ENCODE measurements around the gene DIS3. TPM values are rescaled to one million over a fixed set of nuclear protein-coding genes. Genes with fewer than 3 reads are reported as not detected.

DIS3 gene
- total RNA-seq, 1 experiment from 2014 or later: 29.0 TPM

GRCh38 chr13:72804301-72804700 lies 22.6 kb upstream of the DIS3 start:
- Histone ChIP-seq H3K4me2 (ENCODE audit: low read length) (no peak overlapping the region), H3K9ac (ENCODE audit: low read length) (no peak overlapping the region), H3K27ac (ENCODE audit: low read length) (no peak overlapping the region), H2AFZ (ENCODE audit: low read length) (no peak overlapping the region), H3K4me3 (ENCODE audit: low read length) (no peak overlapping the region), H3K4me1 (ENCODE audit: insufficient read depth, low read length) (no peaks in the 10 kb centered on the region), H3K9me2 (replicated peaks; ENCODE audit: low read length) (no peaks in the 10 kb centered on the region), H3K27me3 (ENCODE audit: low read length) (no peaks in the 10 kb centered on the region), H3K79me2 (ENCODE audit: low read length) (no peaks in the 10 kb centered on the region), H4K20me1 (ENCODE audit: low read length) (no peaks in the 10 kb centered on the region), H3F3A (ENCODE audit: low read length, unreplicated experiment) (no peaks in the 10 kb centered on the region), H3K36me3 (ENCODE audit: low read depth, low read length) (no peaks in the 10 kb centered on the region), H3K9me3 (ENCODE audit: low read length) (no peaks in the 10 kb centered on the region)
- no peak for DNase-seq
- no peak for ATAC-seq
- CTCF ChIA-PET: no interaction called here
- intact Hi-C loops (cut with micrococcal nuclease): no loop called here
- POLR2A ChIA-PET (ENCODE audit: unreplicated experiment): no interaction called here
- no TSS peak for BruUV-seq (replicated peaks)
- TF ChIP-seq CTCF (conservative IDR thresholded peaks at IDR 0.05; ENCODE audit: low read depth, low read length): no peak
- no peak for TF ChIP-seq EZH2phosphoT487 (IDR thresholded peaks at IDR 0.05; ENCODE audit: borderline replicate concordance, low read length)
- no peak for TF ChIP-seq EZH2 (IDR thresholded peaks at IDR 0.05; ENCODE audit: low read length, unreplicated experiment)

- ChIA-PET POLR2A (ENCODE audit: unreplicated experiment) (no interaction called here), CTCF (no interaction called here)
- ATAC-seq (no peak), DNase-seq (no peak)
- Histone ChIP-seq H4K20me1 (ENCODE audit: low read length) (no peaks in the 10 kb centered on the region), H3K27me3 (ENCODE audit: low read length) (no peaks in the 10 kb centered on the region), H3K79me2 (ENCODE audit: low read length) (no peaks in the 10 kb centered on the region), H3K9me3 (ENCODE audit: low read length) (no peaks in the 10 kb centered on the region), H3F3A (ENCODE audit: low read length, unreplicated experiment) (no peaks in the 10 kb centered on the region), H3K27ac (ENCODE audit: low read length) (no peak overlapping the region), H3K4me3 (ENCODE audit: low read length) (no peak overlapping the region), H3K4me1 (ENCODE audit: insufficient read depth, low read length) (no peaks in the 10 kb centered on the region), H3K9me2 (replicated peaks; ENCODE audit: low read length) (no peaks in the 10 kb centered on the region), H3K36me3 (ENCODE audit: low read depth, low read length) (peaks cover 7% of the 10 kb centered on the region; the same call in 1 of the 2 replicates), H3K9ac (ENCODE audit: low read length) (no peak overlapping the region), H3K4me2 (ENCODE audit: low read length) (no peak overlapping the region), H2AFZ (ENCODE audit: low read length) (no peak overlapping the region)
- no TSS peak for BruUV-seq (replicated peaks)
- intact Hi-C loops (cut with micrococcal nuclease): no loop called here
- TF ChIP-seq EZH2phosphoT487 (IDR thresholded peaks at IDR 0.05; ENCODE audit: borderline replicate concordance, low read length) (no peak), CTCF (conservative IDR thresholded peaks at IDR 0.05; ENCODE audit: low read depth, low read length) (no peak), EZH2 (IDR thresholded peaks at IDR 0.05; ENCODE audit: low read length, unreplicated experiment) (no peak)
Measured at GRCh38 chr13:72798817-72799216, 17.1 kb upstream of the DIS3 start.

GRCh38 chr13:72792640-72793039 lies 10.9 kb upstream of the DIS3 start:
- TF ChIP-seq CTCF (conservative IDR thresholded peaks at IDR 0.05; ENCODE audit: low read depth, low read length) (no peak), EZH2phosphoT487 (IDR thresholded peaks at IDR 0.05; ENCODE audit: borderline replicate concordance, low read length) (no peak), EZH2 (IDR thresholded peaks at IDR 0.05; ENCODE audit: low read length, unreplicated experiment) (no peak)
- Histone ChIP-seq H3K79me2 (ENCODE audit: low read length) (no peaks in the 10 kb centered on the region; the same call in 1 of the 2 replicates), H3F3A (ENCODE audit: low read length, unreplicated experiment) (no peaks in the 10 kb centered on the region), H3K36me3 (ENCODE audit: low read depth, low read length) (peaks cover 17% of the 10 kb centered on the region), H2AFZ (ENCODE audit: low read length) (no peak overlapping the region), H3K4me2 (ENCODE audit: low read length) (no peak overlapping the region), H3K4me3 (ENCODE audit: low read length) (no peak overlapping the region), H4K20me1 (ENCODE audit: low read length) (no peaks in the 10 kb centered on the region), H3K27ac (ENCODE audit: low read length) (no peak overlapping the region), H3K9ac (ENCODE audit: low read length) (no peak overlapping the region), H3K9me3 (ENCODE audit: low read length) (no peaks in the 10 kb centered on the region), H3K4me1 (ENCODE audit: insufficient read depth, low read length) (no peaks in the 10 kb centered on the region), H3K9me2 (replicated peaks; ENCODE audit: low read length) (no peaks in the 10 kb centered on the region), H3K27me3 (ENCODE audit: low read length) (no peaks in the 10 kb centered on the region)
- ChIA-PET CTCF (no interaction called here), POLR2A (ENCODE audit: unreplicated experiment) (no interaction called here)
- BruUV-seq (replicated peaks): no TSS peak
- no peak for DNase-seq
- ATAC-seq: no peak
- intact Hi-C loops (cut with micrococcal nuclease): no loop called here
